ENCODE measurements around the gene VRK3. TPM values are rescaled to one million over a fixed set of nuclear protein-coding genes. Genes with fewer than 3 reads are reported as not detected.
A peak's percentile ranks its signal among the peaks of the same experiment; 100 is the strongest.

Gene VRK3
- total and polyA plus RNA-seq, 2 donors (not counting 1 experiment from before 2014, with no cell fraction given): 58.5 to 123 TPM

GRCh38 chr19:49929121-49929610 lies 96.0 kb downstream of the VRK3 start, which contains the start of the genes ATF5 and NUP62:
ATF5 (plus strand) TSS chr19:49929205; CDS start chr19:49930851, 1,646 bp downstream.
NUP62 (minus strand) TSS chr19:49929504; CDS start chr19:49909807, 19,697 bp downstream.
- Mint-ChIP-seq H3K4me1 (peaks cover 58% of the 10 kb centered on the region), H3K27me3 (no peaks in the 10 kb centered on the region), H3K27ac (peak within 1 kb of the TSS; percentile 98), H3K4me3 (peak within 1 kb of the TSS; percentile 100), H3K9me3 (ENCODE audit: insufficient read depth) (no peaks in the 10 kb centered on the region)
- no peaks in the 10 kb centered on the region for H3K27me3 ChIP-seq (replicated peaks in 1 of 4; ENCODE audit: control extremely low read depth in 1 of 4, control insufficient read depth in 3 of 4, insufficient read depth in 4 of 4, low read length in 3 of 4)
- intact Hi-C loops (cut with micrococcal nuclease): loop anchor here (1.0 to 10.0 kb wide), 5 partner anchors 32 to 876 kb away; partner anchors contain the start of genes AKT1S1, TBC1D17 and VRK3
- no peak for TF ChIP-seq CTCF (IDR thresholded peaks at IDR 0.05)
- no peak for TF ChIP-seq EZH2 (IDR thresholded peaks at IDR 0.05; ENCODE audit: borderline replicate concordance, insufficient read depth, low read depth, low read length, poor library complexity, severe bottlenecking)
- POLR2A ChIA-PET: interaction anchor here (0.7 to 3.1 kb wide), 15 partner anchors 11 to 1622 kb away, joined by 3 to 28 read pairs (median 5); partner anchors contain the start of genes AKT1S1, FUZ, PNKP and SCAF1
- peak; percentile 96 for DNase-seq
- CTCF ChIA-PET: interaction anchor here (0.9 to 3.1 kb wide), 5 partner anchors 9 to 52 kb away, joined by 3 to 20 read pairs (median 8); partner anchors contain the start of genes AKT1S1 and TBC1D17
- H3K4me2 ChIP-seq (replicated peaks; ENCODE audit: low read depth, low read length, poor library complexity, severe bottlenecking): peak within 1 kb of the TSS; percentile 94
- peak within 1 kb of the TSS; percentile 80 to 97 for H3K27ac ChIP-seq (ENCODE audit: low read length in 2 of 2)
- H3K4me3 ChIP-seq (ENCODE audit: control extremely low read depth in 1 of 5, extremely low read depth in 1 of 5, insufficient read depth in 1 of 5, low read depth in 2 of 5, low read length in 4 of 5): peak within 1 kb of the TSS; percentile 70 to 98 (median 89)
- peak within 1 kb of the TSS; percentile 90 for H2AFZ ChIP-seq (ENCODE audit: insufficient read depth, low read depth, low read length, poor library complexity, severe bottlenecking)
- peak within 1 kb of the TSS; percentile 92 for H3K9ac ChIP-seq (ENCODE audit: low read length)
- H3K4me1 ChIP-seq (ENCODE audit: control insufficient read depth in 2 of 2, insufficient read depth in 2 of 2, low read length in 2 of 2): peaks cover 20 to 37% of the 10 kb centered on the region in 2 donors
- ATAC-seq (ENCODE audit: low read depth): peak; percentile 37
- under 1% methylated on average over 44 of the region's 48 CpGs for WGBS (ENCODE audit: insufficient coverage)
- H3K36me3 ChIP-seq (replicated peaks in 1 of 2; ENCODE audit: control extremely low read depth in 1 of 2, control insufficient read depth in 1 of 2, extremely low read depth in 1 of 2, insufficient read depth in 2 of 2, low read length in 1 of 2): peaks cover 1 to 23% of the 10 kb centered on the region in 2 experiments
- peaks cover 40% of the 10 kb centered on the region for H4K20me1 ChIP-seq (ENCODE audit: control insufficient read depth, insufficient read depth, low read length, poor library complexity, severe bottlenecking)
- peaks cover 0 to 3% (median 0%) of the 10 kb centered on the region in 3 donors for H3K9me3 ChIP-seq (ENCODE audit: control extremely low read depth in 1 of 3, control insufficient read depth in 2 of 3, insufficient read depth in 1 of 3, low read length in 2 of 3)
- H3K79me2 ChIP-seq (ENCODE audit: control insufficient read depth, insufficient read depth, low read length): peaks cover 53% of the 10 kb centered on the region
